Neutrophil (primary cell): ENCODE data around the gene CACNG6.
"Not testable (repeated sequence)": the region's sequence is repeated elsewhere in the genome, so short reads cannot be mapped to it uniquely, and the experiment has no call there.

ENCODE experiments used
- H3K27ac ChIP-seq: fragments of 200-600 bp; sonication (generic); 2 replicates; pipeline ENCODE4 v1.5.1; 2016; ENCODE audit warnings: mild to moderate bottlenecking, moderate library complexity
- H3K27me3 ChIP-seq: fragments of 200-600 bp; sonication (generic); 2 replicates; pipeline ENCODE4 v1.6.0; 2016; ENCODE audit warnings: mild to moderate bottlenecking
- H3K36me3 ChIP-seq: fragments of 200-600 bp; sonication (generic); 2 replicates; pipeline ENCODE4 v1.5.1; 2017
- H3K4me1 ChIP-seq, 2 experiments: fragments of 200-600 bp in 1 of 2; sonication (generic) in 1 of 2; 1 replicate in 1 of 2; 2 replicates in 1 of 2; pipeline versions ENCODE4 v1.5.1 to v1.6.1; 2013 to 2016; ENCODE audit warnings: low read depth in 1 of 2, low read length in 1 of 2, mild to moderate bottlenecking in 1 of 2, moderate library complexity in 1 of 2; ENCODE audit not compliant: control insufficient read depth in 1 of 2, insufficient read depth in 1 of 2
- H3K4me3 ChIP-seq, 2 experiments: fragments of 200-600 bp in 1 of 2; sonication (generic) in 1 of 2; 1 replicate in 1 of 2; 2 replicates in 1 of 2; pipeline ENCODE4 v1.5.1; 2013 to 2016; ENCODE audit warnings: low read depth in 1 of 2, low read length in 1 of 2, mild to moderate bottlenecking in 1 of 2, moderate library complexity in 1 of 2
- H3K9me3 ChIP-seq: fragments of 200-600 bp; sonication (generic); 2 replicates; pipeline ENCODE4 v1.5.1; 2016
- TF ChIP-seq, protein P1 (sequence below): fragments of 200-600 bp; sonication (generic); IDR thresholded peaks from 2 replicates; pipeline ENCODE4 v1.5.1; 2016; ENCODE audit warnings: antibody characterized with exemption

The CACNG6 gene

GRCh38 chr19:54029301-54029700 lies 37.9 kb downstream of the CACNG6 start:
- H3K4me3 ChIP-seq = no peak overlapping the region
- no peaks in the 10 kb centered on the region for H3K9me3 ChIP-seq
- peaks cover 28% of the 10 kb centered on the region for H3K27me3 ChIP-seq
- H3K27ac ChIP-seq = peak overlapping the region; percentile 60
- no peaks in the 10 kb centered on the region for H3K36me3 ChIP-seq
- peaks cover 18 to 24% of the 10 kb centered on the region in 2 experiments for H3K4me1 ChIP-seq
- TF ChIP-seq, protein P1, sequence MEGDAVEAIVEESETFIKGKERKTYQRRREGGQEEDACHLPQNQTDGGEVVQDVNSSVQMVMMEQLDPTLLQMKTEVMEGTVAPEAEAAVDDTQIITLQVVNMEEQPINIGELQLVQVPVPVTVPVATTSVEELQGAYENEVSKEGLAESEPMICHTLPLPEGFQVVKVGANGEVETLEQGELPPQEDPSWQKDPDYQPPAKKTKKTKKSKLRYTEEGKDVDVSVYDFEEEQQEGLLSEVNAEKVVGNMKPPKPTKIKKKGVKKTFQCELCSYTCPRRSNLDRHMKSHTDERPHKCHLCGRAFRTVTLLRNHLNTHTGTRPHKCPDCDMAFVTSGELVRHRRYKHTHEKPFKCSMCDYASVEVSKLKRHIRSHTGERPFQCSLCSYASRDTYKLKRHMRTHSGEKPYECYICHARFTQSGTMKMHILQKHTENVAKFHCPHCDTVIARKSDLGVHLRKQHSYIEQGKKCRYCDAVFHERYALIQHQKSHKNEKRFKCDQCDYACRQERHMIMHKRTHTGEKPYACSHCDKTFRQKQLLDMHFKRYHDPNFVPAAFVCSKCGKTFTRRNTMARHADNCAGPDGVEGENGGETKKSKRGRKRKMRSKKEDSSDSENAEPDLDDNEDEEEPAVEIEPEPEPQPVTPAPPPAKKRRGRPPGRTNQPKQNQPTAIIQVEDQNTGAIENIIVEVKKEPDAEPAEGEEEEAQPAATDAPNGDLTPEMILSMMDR = no peak

DNA sequence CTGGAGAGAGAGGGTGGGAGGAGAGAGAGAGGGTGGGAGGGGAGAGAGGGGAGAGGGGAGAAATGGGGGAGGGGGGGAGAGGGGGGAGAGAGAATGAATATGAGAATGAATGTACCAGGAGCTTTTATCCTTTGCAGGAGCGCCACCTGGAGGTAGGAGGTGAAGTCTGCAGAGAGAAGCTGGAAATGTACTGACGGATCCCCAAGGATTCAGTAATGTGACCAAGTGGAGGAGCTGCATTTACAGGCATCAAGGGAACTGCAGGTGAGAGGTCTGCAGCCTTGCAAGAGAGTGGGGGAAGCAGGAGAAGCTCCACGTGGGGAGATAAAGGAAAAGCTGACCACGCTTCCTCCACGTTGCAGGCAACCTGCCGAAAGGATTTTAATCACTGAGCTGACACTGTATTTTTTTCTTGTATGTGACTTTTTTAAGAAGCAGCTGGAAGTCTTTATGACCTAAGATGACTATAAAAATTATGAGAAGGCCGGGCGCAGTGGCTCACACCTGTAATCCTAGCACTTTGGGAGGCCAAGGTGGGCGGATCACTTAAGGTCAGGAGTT lies 38.6 kb downstream of the CACNG6 start:
- Histone ChIP-seq H3K4me3 (no peak overlapping the region), H3K9me3 (no peaks in the 10 kb centered on the region), H3K4me1 (peaks cover 16% of the 10 kb centered on the region in 2 experiments), H3K27ac (no peak overlapping the region), H3K36me3 (no peaks in the 10 kb centered on the region), H3K27me3 (peaks cover 26% of the 10 kb centered on the region)
- TF ChIP-seq, protein P1 = peak; percentile 85

DNA sequence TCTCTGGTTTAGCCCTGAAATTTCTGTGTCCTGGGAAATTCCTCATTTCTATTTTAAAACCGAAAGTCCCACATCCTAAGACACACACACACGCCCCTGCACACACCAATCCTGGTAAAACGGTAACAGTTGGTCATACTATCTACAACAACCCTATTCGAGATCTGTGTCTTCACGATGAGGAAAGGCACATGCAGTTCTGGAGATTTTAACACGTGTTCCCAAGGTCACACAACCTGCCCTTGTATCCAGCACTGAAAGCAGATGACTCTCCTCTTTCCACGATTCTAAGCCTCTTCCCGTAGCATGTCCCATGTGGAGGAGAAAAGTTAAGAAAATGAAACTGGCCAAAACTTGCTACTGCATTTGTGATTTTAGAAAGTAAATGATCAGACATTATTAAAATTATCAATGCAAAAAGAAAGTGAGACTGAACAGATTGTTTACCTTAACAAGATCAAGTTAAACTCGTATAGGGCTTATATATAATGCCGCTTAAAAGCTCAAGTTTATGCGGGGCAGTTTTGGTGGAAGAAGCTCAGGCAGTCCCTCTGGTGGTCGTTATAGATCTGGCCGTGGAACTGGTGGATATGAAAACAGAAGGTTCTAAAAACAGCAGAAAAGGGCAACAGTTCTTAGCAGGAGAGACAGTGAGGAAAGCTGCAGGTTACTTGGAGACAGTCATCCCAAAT lies 39.6 kb downstream of the CACNG6 start:
- Histone ChIP-seq H3K27me3 (peaks cover 26% of the 10 kb centered on the region), H3K9me3 (no peaks in the 10 kb centered on the region), H3K36me3 (no peaks in the 10 kb centered on the region), H3K27ac (no peak overlapping the region), H3K4me1 (peaks cover 16% of the 10 kb centered on the region in 2 experiments), H3K4me3 (no peak overlapping the region)
- TF ChIP-seq, protein P1 = no peak

DNA sequence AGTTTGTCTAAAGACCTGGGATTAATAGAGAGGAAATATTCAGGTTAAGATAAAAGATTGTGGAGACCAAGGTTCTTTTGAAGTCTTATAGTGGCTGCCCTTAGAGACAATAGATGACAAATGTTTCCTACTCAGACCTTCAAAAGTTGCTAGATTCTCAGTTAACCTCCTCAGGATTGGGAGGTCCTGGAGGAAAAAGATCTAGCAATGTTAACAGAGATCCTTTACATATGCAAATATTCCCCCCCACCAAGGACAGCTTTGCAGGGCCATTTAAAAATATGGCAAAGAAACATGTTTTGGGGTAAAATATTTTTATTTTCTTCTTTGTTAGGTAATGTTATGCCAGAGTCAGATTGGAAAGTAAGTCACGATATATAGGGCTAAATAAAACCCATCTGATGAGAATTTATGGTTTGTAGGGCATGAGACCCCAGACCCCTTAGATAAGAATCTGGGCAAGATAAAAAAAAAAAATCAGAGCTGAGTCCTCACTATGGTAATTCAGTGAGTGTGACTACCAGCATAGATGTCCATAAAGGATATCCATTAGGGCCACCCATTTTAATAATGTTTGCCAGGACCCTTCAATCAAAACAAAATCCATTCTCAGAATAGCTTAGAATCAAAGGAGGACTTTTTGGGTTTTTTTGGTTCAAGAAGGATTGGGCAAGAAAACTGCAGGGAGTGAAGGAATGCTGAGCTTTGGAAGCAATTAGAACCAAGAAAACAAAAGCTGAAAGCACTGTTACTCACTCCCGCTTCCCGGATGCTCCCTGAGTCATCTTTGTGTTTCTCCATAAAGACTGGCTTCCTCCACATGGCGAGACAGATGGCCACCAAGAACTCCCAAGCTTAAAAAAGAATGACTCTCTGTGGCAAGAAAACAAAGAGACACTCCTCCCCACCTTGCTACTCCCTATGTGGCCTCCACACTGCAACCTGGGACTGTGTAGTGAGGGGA lies 44.1 kb downstream of the CACNG6 start:
- no peak overlapping the region for H3K27ac ChIP-seq
- TF ChIP-seq, protein P1 = no peak
- peaks cover 11% of the 10 kb centered on the region for H3K27me3 ChIP-seq
- H3K4me1 ChIP-seq = peaks cover 0 to 4% of the 10 kb centered on the region in 2 experiments
- peaks cover 11% of the 10 kb centered on the region for H3K36me3 ChIP-seq
- no peaks in the 10 kb centered on the region for H3K9me3 ChIP-seq
- no peak overlapping the region for H3K4me3 ChIP-seq

DNA sequence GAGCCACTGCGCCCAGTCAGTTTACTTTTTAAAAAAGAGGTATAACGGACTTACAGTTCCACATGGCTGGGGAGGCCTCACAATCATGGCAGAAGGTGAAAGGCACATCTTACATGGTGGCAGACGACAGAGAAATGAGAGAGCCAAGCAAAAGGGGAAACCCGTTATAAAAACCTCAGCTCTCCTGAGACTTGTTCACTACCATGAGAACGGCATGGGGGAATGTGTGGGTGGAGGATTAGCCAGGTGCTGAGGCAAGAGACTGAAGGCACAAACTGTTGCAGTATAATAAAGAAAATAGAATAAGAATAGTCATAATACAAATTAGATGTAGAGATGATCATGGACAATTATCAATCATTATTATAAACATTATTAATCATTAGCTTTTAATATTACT lies 45.1 kb downstream of the CACNG6 start:
- peaks cover 21% of the 10 kb centered on the region for H3K36me3 ChIP-seq
- H3K9me3 ChIP-seq, H3K4me1 ChIP-seq, H3K4me3 ChIP-seq, H3K27me3 ChIP-seq, H3K27ac ChIP-seq: not testable (repeated sequence)
